Breast epithelium (tissue), 4 donors: ENCODE data around the gene OTOP3. TPM values are rescaled to one million over a fixed set of nuclear protein-coding genes. Genes with fewer than 3 reads are reported as not detected.

Experiments used
- DNase-seq, 2 donors: peaks; one replicate each; pipeline ENCODE4 v3.0.0-alpha.2; 2019; ENCODE audit warnings: low spot score in 2 of 2
- H3K27ac ChIP-seq, 2 donors: fragments of 200-600 bp; sonication (generic) in 1 of 2; one replicate each; pipeline ENCODE4 v1.5.1; 2016 to 2019; ENCODE audit warnings: mild to moderate bottlenecking in 1 of 2
- H3K27me3 ChIP-seq, 2 donors: fragments of 200-600 bp; sonication (generic) in 1 of 2; one replicate each; pipeline versions ENCODE4 v1.5.1 to v1.6.0; 2017 to 2019; ENCODE audit warnings: control low read depth in 1 of 2, mild to moderate bottlenecking in 1 of 2
- H3K36me3 ChIP-seq: fragments of 200-600 bp; one replicate; pipeline ENCODE4 v1.5.1; 2019
- H3K4me1 ChIP-seq, 2 donors: fragments of 200-600 bp; sonication (generic); one replicate each; pipeline ENCODE4 v1.5.1; 2016 to 2019; ENCODE audit warnings: control low read depth in 1 of 2
- H3K4me3 ChIP-seq, 3 donors: fragments of 200-600 bp; sonication (generic); 1 replicate in 2 of 3; 2 replicates in 1 of 3; pipeline ENCODE4 v1.5.1; 2016 to 2019; ENCODE audit warnings: mild to moderate bottlenecking in 3 of 3, moderate library complexity in 2 of 3
- H3K9me3 ChIP-seq, 2 donors: fragments of 200-600 bp; sonication (generic) in 1 of 2; one replicate each; pipeline ENCODE4 v1.5.1; 2016 to 2019; ENCODE audit warnings: control low read depth in 1 of 2
- POLR2A ChIP-seq: fragments of 450-650 bp; IDR thresholded peaks from one replicate; pipeline ENCODE4 v1.6.1; 2016; ENCODE audit warnings: antibody characterized with exemption, mild to moderate bottlenecking, moderate library complexity
- POLR2AphosphoS5 ChIP-seq, 3 donors: sonication (generic); formaldehyde crosslinking; IDR thresholded peaks; one replicate each; pipeline ENCODE4 v1.6.1; 2017; ENCODE audit warnings: antibody characterized with exemption in 3 of 3
- intact Hi-C: fragments of 100-400 bp; cut with DNase I; formaldehyde crosslinking; loops from one replicate; pipeline ENCODE4 v1.15.1; 2023; ENCODE audit warnings: low total_unique reads
- total RNA-seq, 3 donors: library from RNA; depleted of rRNA; stranded (reverse); fragments of >200 nt; gene quantifications; one replicate each; pipeline ENCODE4 v1.1.0, GENCODE V29; 2016
- TF ChIP-seq, protein P1 (sequence below), 3 donors: fragments of 450-650 bp; IDR thresholded peaks; one replicate each; pipeline ENCODE4 v1.5.1; 2016 to 2017; ENCODE audit warnings: antibody characterized with exemption in 3 of 3, mild to moderate bottlenecking in 3 of 3, moderate library complexity in 3 of 3

Gene OTOP3
- total RNA-seq, 3 donors from 2014 or later, result not detected

DNA sequence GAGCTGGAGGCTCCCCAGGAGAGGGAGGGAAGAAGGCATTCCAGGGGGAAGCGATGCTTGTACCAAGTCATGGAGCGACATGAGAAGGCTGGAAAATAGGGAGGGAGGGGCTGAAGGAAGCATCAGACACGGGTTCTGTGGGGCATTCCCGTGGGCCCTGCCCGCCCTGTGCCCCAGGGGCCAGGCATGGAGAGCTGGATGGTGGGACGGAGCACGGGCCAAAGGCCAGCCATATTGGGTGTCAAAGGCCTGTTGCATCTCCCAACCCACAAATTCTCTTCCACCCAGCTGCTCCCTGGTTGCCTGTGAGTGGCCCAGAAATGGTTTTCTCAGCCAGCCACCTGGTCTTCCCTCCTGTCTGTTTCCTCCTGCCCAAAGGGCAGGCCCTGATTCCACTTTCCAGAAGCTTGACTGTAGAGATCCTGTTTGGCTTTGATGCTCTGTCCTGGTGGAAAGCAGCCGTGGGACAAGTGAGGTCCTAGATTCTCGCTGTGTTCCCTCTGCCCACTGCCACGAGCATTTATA lies 54.9 kb downstream of the OTOP3 start:
- DNase-seq, result no peak
- peak overlapping the region; percentile 74 to 92 for H3K27ac ChIP-seq
- TF ChIP-seq, protein P1, sequence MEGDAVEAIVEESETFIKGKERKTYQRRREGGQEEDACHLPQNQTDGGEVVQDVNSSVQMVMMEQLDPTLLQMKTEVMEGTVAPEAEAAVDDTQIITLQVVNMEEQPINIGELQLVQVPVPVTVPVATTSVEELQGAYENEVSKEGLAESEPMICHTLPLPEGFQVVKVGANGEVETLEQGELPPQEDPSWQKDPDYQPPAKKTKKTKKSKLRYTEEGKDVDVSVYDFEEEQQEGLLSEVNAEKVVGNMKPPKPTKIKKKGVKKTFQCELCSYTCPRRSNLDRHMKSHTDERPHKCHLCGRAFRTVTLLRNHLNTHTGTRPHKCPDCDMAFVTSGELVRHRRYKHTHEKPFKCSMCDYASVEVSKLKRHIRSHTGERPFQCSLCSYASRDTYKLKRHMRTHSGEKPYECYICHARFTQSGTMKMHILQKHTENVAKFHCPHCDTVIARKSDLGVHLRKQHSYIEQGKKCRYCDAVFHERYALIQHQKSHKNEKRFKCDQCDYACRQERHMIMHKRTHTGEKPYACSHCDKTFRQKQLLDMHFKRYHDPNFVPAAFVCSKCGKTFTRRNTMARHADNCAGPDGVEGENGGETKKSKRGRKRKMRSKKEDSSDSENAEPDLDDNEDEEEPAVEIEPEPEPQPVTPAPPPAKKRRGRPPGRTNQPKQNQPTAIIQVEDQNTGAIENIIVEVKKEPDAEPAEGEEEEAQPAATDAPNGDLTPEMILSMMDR (IDR thresholded peaks at IDR 0.05), result no peak
- TF ChIP-seq POLR2AphosphoS5 (IDR thresholded peaks at IDR 0.05) (no peak), POLR2A (no peak)
- H3K27me3 ChIP-seq, result no peaks in the 10 kb centered on the region
- no peak overlapping the region for H3K4me3 ChIP-seq
- H3K36me3 ChIP-seq, result no peaks in the 10 kb centered on the region
- H3K9me3 ChIP-seq, result no peaks in the 10 kb centered on the region
- peaks cover 0 to 9% of the 10 kb centered on the region in 2 donors for H3K4me1 ChIP-seq
- intact Hi-C loops, result no loop called here

DNA sequence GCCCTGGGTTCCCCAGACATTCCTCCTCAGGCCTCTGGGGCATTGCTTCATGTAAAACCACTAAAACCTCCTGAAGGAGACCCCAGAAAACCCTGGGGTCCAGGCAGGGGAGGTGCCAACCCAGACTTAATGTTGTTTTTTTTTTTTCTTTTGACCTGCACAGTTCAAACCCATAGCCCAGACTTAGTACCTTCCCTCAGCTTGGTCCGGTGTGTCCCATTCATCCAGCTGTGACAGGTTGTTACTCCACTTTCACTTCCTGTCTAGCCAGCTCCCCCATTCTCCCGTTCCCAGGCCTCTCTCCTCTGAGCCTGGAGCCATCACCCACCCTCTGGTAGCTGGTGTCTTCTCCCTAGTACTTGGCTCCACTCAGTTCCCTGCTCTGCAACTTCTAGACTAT lies 56.5 kb downstream of the OTOP3 start:
- Histone ChIP-seq H3K4me3 (no peak overlapping the region), H3K4me1 (peaks cover 0 to 9% of the 10 kb centered on the region in 2 donors), H3K27me3 (no peaks in the 10 kb centered on the region), H3K9me3 (no peaks in the 10 kb centered on the region), H3K36me3 (no peaks in the 10 kb centered on the region), H3K27ac (peak overlapping the region; percentile 79 to 82)
- TF ChIP-seq POLR2A (no peak), POLR2AphosphoS5 (IDR thresholded peaks at IDR 0.05) (no peak)
- TF ChIP-seq, protein P1 (IDR thresholded peaks at IDR 0.05), result no peak
- intact Hi-C loops, result no loop called here
- no peak for DNase-seq

DNA sequence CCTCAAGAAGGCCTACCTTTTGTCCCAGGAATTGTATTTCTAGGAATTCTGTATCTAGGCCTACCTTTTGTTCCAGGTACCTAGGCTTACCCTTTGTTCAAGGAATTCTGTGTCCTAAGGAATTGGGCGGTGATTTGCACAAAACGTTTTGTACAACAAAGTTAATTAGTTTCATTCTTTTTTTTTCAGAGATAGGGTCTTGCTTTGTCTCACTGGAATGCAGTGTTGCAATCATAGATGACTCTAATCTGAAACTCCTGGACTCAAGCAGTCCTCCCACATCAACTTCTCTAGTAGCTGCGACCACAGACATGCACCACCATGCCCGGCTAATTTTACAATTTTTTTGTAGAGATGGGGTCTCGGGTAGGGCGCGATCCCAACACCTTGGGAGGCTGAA lies 58.7 kb downstream of the OTOP3 start:
- intact Hi-C loops, result no loop called here
- H3K9me3 ChIP-seq, result no peaks in the 10 kb centered on the region
- H3K4me3 ChIP-seq, result no peak overlapping the region
- no peak for TF ChIP-seq POLR2A
- TF ChIP-seq, protein P1 (IDR thresholded peaks at IDR 0.05), result no peak
- TF ChIP-seq POLR2AphosphoS5 (IDR thresholded peaks at IDR 0.05), result no peak
- no peaks in the 10 kb centered on the region for H3K36me3 ChIP-seq
- H3K4me1 ChIP-seq, result peaks cover 0 to 4% of the 10 kb centered on the region in 2 donors
- H3K27ac ChIP-seq, result peak overlapping the region; percentile 77 to 82
- H3K27me3 ChIP-seq, result no peaks in the 10 kb centered on the region
- no peak for DNase-seq

DNA sequence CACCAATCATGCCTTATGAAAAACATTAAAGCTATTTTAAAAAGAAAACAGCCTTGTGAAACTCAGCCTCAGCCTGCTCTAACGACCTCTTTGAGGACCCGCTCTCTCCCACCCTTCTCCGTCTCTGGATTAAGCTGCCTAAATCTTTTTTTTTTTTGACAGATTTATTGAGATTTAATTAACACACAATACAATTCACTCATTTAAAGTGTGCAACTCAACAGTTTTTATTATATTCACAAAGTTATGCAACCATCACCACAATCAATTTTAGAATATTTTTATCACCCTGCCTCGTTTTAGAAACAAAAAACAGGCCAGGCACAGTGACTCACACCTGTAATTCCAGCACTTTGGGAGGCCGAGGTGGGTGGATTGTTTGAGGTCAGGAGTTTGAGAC lies 60.1 kb downstream of the OTOP3 start:
- H3K27me3 ChIP-seq, result no peaks in the 10 kb centered on the region
- peaks cover 0 to 4% of the 10 kb centered on the region in 2 donors for H3K4me1 ChIP-seq
- no peak overlapping the region for H3K4me3 ChIP-seq
- no peaks in the 10 kb centered on the region for H3K9me3 ChIP-seq
- no peaks in the 10 kb centered on the region for H3K36me3 ChIP-seq
- peak overlapping the region in 1 of 2 donors; percentile 82 for H3K27ac ChIP-seq
- intact Hi-C loops, result no loop called here
- TF ChIP-seq POLR2AphosphoS5 (IDR thresholded peaks at IDR 0.05) (no peak), POLR2A (no peak)
- TF ChIP-seq, protein P1 (IDR thresholded peaks at IDR 0.05), result no peak
- DNase-seq, result no peak

DNA sequence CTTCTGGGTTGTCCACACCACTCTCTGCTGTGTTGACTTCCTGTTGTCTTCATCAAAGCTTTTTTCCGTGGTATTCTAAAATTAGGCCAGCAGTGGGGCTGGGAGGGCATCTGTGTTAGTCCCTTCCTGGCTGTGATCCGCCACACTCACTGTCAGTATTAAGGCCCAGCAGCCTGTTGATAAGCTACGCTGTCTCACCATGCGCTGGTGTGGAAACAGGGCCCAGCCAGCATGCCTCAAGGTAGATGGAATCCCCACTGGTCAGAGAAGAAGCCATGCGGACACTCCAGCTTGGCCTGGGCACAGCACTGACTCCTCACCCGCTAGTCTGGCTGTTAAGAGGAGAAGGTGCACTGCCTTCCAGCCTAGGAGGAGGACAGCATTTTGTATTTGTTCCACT lies 63.1 kb downstream of the OTOP3 start:
- TF ChIP-seq POLR2A, result no peak
- no peak for TF ChIP-seq POLR2AphosphoS5 (IDR thresholded peaks at IDR 0.05)
- TF ChIP-seq, protein P1 (IDR thresholded peaks at IDR 0.05), result no peak
- Histone ChIP-seq H3K9me3 (no peaks in the 10 kb centered on the region), H3K27ac (no peak overlapping the region), H3K27me3 (no peaks in the 10 kb centered on the region), H3K4me3 (no peak overlapping the region), H3K4me1 (peaks cover 0 to 4% of the 10 kb centered on the region in 2 donors), H3K36me3 (no peaks in the 10 kb centered on the region)
- no peak for DNase-seq
- intact Hi-C loops, result no loop called here
